ENCODE measurements around the gene CCDC192.

CCDC192 gene

GRCh38 chr5:127919006-127919796 is 216.0 kb downstream of the CCDC192 start:
- H3K27ac ChIP-seq: no peak overlapping the region
- TF ChIP-seq ZFX (IDR thresholded peaks at IDR 0.05; ENCODE audit: borderline replicate concordance): no peak
- no peak for TF ChIP-seq CTCF (IDR thresholded peaks at IDR 0.05)

GRCh38 chr5:127919818-127920217 is 216.6 kb downstream of the CCDC192 start:
- no peak for TF ChIP-seq ZFX (IDR thresholded peaks at IDR 0.05; ENCODE audit: borderline replicate concordance)
- no peak for TF ChIP-seq CTCF (IDR thresholded peaks at IDR 0.05)
- H3K27ac ChIP-seq: no peak overlapping the region

GRCh38 chr5:127920936-127921335 is 217.7 kb downstream of the CCDC192 start:
- H3K27ac ChIP-seq: no peak overlapping the region
- TF ChIP-seq ZFX (IDR thresholded peaks at IDR 0.05; ENCODE audit: borderline replicate concordance) (no peak), CTCF (IDR thresholded peaks at IDR 0.05) (no peak)

GRCh38 chr5:127922603-127923002 is 219.4 kb downstream of the CCDC192 start:
- TF ChIP-seq CTCF (IDR thresholded peaks at IDR 0.05) (no peak), ZFX (IDR thresholded peaks at IDR 0.05; ENCODE audit: borderline replicate concordance) (no peak)
- no peak overlapping the region for H3K27ac ChIP-seq

- TF ChIP-seq CTCF (IDR thresholded peaks at IDR 0.05) (no peak), ZFX (IDR thresholded peaks at IDR 0.05; ENCODE audit: borderline replicate concordance) (no peak)
- no peak overlapping the region for H3K27ac ChIP-seq
Observed at GRCh38 chr5:127923804-127924570, 220.8 kb downstream of the CCDC192 start.

GRCh38 chr5:127924606-127925005 is 221.4 kb downstream of the CCDC192 start:
- TF ChIP-seq ZFX (IDR thresholded peaks at IDR 0.05; ENCODE audit: borderline replicate concordance) (no peak), CTCF (IDR thresholded peaks at IDR 0.05) (no peak)
- no peak overlapping the region for H3K27ac ChIP-seq

GRCh38 chr5:127925916-127926315 is 222.7 kb downstream of the CCDC192 start:
- TF ChIP-seq CTCF (IDR thresholded peaks at IDR 0.05): no peak
- no peak for TF ChIP-seq ZFX (IDR thresholded peaks at IDR 0.05; ENCODE audit: borderline replicate concordance)
- H3K27ac ChIP-seq: no peak overlapping the region
